ENCODE measurements around the gene WWOX.

- TF ChIP-seq SRF (IDR thresholded peaks at IDR 0.05; ENCODE audit: low read depth, low read length): no peak
- TF ChIP-seq EP300 (IDR thresholded peaks at IDR 0.05; ENCODE audit: borderline replicate concordance in 1 of 2, low read depth in 2 of 2, low read length in 2 of 2): no peak
Measured at GRCh38 chr16:78176435-78176834, 77.0 kb downstream of the WWOX start.

Measured in H1 (cell line).